NCI-H2171 treated with DMSO at 0.1 percent for 48 hours (cell line): ENCODE measurements around the gene AMOTL1.
"Not testable (repeated sequence)": the region's sequence is repeated elsewhere in the genome, so short reads cannot be mapped to it uniquely, and the experiment has no call there.

Experiments used
- DNase-seq: peaks from one replicate; lab custom pipeline; 2025; lab: John Stamatoyannopoulos, UW

The AMOTL1 gene

DNA sequence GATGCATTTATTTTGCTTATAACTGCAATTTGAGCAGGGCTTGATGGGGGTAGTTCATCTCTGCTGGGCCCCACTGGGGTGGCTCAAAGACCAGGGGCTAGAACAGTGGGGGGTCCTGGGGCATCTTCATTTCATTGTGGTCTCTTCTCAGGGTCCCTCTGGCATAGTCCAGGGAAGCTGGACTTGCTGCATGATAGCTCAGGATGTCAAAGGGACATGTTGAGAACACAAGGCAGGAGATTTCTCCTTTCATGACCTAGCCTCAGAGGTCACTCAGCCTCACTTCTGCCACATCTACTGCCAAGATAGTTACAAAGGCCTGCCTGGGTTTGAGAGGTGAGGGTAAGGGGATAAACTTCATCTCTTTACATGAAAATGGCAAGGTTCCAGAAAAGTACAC is 115.7 kb downstream of the AMOTL1 start:
- no peak for DNase-seq

DNA sequence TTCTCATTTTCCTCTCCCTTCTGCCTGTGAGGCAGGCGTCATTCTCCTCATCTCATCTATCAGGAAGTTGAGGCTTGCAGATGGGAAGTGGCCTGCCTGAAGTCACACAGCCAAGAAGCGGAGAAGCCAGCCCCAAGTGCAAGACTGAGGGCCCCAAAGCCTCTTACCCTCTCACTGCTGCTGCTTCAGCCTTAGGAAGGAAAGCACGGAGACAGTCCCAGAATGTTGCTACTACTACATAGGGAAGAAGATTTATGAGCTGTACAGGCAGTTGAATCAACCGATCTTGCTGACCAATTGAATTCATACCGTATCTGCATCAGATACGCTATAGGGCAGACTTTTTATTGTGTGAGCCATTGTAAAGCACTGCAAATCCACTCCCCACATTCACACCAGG is 116.2 kb downstream of the AMOTL1 start:
- peak; percentile 16 for DNase-seq

DNA sequence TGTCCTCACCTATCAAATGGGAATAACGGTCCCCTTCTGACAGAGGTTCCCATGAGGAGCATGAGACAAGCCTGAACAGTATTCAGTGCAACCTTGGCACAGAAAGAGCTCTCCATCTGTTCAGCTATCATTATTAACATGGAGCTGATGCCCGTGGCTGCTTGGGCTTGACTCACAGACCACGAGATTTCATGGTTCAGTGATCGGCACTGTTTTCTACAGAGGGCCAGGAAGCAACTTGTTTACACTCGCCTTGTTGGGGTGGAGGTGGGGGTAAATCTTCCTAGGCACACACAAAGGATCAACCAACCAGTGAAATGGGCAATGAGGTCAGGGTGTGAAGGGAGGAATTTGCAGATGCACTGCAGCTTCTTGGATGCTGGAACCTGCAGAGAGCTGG is 117.0 kb downstream of the AMOTL1 start:
- DNase-seq, result peak; percentile 94

DNA sequence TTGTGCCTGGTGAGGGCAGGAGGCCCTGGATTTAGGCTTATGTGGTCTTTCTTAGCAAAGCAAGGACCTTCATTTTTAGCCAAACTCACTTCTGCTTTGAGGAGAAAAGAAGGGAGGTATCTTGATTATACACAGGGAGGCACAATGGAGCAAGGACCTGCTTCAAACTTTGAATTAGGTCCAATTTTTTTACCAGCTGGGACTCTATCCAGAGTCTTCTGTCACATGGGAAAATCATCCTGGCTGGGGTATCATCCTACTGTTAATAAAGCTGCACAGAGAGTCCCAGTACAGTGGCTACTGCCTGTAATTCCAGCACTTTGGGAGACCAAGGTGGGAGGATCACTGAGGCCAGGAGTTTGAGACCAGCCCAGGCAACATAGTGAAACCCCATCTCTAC is 117.4 kb downstream of the AMOTL1 start:
- peak; percentile 64 for DNase-seq

DNA sequence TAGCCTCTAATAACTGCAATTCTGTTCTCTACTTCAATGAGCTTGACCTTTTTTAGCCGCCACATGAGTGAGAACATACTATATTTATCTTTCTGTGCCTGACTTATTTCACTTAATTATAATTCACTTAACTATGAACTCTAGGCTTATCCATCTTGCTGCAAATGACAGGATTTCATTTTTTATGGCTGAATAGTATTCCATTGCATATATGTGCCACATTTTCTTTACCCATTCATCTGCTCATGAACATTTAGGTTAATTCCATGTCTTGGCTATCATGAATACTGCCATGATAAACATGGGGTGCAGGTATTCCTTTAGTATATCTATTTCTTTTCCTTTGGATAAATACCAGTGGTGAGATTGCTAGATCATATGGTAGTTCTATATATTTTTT is 120.0 kb downstream of the AMOTL1 start:
- DNase-seq, result no peak

DNA sequence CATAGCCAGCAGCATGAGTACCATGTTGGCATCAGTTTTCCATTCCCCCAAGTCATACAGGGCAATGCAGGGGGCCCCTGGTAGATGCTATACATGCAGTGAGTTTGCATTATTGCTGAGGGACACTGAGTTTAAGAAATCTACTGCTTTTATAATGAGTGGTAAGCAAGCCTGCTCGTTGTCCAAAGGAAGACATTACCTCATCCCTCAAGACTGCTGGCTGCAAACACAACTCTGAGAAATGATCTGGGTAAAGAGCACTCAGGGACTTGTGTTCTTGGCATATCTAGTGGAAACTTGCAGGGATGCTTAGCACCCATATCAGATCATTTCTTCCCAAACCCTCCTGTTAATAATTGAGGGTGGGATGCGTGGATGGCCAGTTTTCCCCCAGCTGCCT is 127.3 kb downstream of the AMOTL1 start:
- DNase-seq, result no peak

DNA sequence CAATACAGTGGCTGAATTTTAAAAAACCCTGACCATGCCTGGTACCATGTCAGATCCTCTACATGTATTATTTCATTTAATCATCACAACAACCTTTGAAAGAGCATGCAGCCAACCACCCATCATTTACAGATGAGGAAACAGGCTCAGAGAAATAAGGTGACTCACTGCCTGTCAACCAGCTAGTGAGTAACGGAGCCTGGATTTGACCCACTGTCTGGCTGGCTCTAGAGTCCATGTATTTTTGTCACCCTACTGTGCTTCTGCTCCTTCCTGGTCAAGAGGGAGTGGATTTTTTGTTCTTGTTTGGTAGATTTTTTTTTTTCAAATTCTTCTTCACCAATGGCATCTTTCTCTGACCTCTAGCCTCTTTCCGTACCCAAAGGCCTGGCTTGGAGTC is 127.8 kb downstream of the AMOTL1 start:
- no peak for DNase-seq

DNA sequence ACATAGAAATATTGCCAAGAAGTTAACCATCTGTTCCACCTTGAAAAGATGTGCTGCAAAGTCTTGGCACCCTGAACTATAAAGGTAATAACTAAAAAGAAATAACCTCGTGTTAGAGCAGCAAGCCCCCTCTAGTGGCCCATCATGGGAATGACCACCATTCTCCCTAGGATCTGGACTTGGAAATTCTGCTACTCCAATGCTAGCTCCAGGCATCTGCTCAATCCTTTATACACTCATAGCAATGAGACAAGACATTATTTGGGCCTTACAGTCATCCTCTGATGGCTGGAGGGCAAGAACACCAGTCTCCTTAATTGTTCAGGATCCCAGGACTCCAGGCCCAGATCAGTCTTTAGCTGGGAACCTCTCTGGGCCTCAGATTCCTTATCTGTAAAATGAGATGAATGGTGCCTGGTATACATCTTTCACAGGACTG is 129.2 kb downstream of the AMOTL1 start:
- peak; percentile 76 for DNase-seq

DNA sequence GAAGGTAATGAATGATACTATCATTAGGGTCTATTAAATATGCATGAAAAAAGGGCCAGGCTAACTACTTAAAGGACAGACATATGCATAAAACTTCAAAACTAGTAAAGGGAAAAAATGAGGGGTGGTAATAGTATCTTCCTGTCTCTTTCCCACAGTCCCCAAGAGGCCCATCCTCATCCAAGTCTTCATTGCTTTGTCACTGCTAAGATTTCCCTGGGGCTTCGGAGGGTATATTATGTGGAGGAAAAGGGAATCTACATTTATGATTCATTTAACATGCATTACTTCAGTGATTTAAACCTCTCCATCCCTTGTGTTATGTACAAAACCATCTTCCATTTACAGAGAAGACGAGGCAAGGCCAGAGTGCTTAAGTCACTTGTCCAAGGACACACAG is 139.1 kb downstream of the AMOTL1 start:
- no peak for DNase-seq

DNA sequence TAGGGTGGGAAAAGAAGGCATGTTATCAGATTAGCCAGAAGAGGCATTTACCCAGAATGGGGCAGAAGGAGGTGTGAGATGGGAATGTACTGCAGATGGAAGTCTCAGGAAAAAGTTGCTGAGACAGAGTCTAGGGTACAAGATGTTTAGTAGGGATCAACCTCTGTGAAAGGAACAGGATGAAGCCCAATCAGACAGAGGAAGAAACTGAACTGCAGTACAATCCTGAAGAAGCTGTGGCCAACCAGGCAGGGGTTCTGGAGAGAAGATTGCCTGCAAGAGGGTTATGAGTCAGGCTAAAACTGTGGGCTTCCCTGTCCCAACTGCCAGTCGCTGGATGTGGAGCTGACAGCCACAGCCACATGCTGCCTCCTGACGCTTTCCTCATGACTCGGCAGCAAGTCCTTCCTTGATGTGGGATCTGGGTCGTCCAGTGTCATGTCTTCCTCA is 141.2 kb downstream of the AMOTL1 start:
- DNase-seq, result no peak

DNA sequence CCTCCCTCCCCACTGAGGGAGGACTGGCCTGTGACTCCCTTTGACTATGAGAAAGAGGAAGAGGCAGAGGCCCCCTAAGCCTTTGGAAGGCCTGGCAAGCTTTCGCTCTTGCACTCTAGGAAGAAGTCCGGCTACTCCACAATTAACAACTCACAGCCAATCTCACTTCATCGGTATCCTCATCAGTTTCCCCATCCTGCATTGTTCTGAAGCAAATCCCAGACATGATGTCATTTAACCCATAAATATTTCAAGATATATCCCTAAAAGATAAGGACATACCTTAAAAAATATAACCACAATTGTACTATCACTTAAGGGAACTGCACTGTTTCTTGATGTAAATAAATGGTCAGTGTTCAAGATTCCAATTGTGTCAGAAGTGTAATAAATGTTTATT is 142.1 kb downstream of the AMOTL1 start:
- DNase-seq, result no peak

DNA sequence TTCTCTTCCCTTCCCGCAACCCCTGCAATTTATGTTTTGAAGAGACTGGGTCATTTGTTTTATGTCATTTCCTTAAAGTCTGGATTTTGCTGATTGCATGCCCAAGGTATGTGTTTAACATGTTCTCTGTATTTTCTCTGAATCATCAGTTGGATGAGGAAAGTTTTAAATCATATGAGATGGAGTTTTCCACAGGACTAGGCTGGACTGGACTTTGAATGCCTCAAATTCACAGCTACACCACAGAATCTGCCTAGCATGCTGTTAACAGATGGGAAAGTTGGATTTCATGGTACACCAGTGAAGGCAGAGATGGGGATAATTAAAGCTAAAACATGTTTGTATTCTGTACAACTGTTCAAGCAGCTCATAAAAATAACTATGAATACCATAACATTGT is 142.6 kb downstream of the AMOTL1 start:
- DNase-seq, result no peak

DNA sequence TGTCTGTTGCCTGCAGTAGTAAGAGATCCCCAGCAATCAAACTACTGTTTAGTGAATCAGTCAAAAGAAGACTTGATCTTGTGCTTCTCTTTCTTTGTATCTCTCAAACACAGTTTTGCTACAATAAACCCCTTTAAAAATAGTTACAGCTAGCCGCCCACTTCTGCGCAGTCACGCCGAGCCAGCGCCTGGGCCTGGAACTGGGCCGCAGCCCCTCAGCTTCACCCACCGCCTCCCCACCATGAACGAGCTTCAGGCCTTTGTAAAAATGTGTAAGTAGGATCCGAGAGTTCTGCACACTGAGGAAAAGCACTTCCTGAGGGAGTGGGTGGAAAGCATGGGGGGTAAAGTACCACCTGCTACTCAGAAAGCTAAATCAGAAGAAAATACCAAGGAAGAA is 144.7 kb downstream of the AMOTL1 start:
- no peak for DNase-seq

DNA sequence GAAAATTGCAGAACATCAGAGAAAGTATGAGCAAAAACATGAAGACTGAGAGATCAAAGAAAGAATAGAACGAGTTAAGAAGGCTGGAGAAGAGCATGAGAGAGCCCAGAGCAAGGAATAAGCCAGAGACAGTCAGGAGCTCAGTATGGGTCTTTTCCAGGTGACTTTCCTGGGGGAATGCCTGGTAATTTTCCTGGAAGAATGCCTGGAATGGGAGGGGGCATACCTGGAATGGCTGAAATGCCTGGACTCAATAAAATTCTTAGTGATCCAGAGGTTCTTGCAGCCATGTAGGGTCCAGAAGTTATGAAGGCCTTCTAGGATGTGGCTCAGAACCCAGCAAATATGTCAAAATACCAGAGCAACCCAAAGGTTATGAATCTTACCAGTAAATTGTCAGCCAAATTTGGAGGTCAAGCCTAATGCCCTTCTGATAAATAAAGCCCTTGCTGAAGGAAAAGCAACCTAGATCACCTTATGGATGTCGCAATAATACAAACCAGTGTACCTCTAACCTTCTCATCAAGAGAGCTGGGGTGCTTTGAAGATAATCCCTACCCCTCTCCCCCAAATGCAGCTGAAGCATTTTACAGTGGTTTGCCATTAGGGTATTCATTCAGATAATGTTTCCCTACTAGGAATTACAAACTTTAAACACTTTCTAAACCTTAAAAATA is 145.7 kb downstream of the AMOTL1 start:
- DNase-seq, result not testable (repeated sequence)

DNA sequence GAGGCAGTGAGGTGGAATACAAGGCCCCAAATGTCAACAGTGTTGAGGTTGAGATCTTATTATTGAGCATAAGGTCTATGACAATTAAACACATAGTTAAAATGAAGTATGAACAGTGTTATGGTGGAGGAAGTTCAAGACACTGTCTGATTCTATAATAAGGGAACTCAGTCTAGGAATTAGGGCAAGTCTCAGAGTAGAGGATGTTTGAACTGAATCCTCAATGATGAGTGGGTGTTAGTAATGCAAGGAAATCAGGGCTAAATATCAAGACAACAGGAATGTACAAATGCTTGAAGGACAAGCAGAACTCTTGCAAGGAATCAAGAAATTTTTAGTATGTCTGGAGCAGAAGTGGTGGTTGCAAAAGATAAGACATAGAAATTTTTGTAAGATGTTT is 152.2 kb downstream of the AMOTL1 start:
- no peak for DNase-seq

DNA sequence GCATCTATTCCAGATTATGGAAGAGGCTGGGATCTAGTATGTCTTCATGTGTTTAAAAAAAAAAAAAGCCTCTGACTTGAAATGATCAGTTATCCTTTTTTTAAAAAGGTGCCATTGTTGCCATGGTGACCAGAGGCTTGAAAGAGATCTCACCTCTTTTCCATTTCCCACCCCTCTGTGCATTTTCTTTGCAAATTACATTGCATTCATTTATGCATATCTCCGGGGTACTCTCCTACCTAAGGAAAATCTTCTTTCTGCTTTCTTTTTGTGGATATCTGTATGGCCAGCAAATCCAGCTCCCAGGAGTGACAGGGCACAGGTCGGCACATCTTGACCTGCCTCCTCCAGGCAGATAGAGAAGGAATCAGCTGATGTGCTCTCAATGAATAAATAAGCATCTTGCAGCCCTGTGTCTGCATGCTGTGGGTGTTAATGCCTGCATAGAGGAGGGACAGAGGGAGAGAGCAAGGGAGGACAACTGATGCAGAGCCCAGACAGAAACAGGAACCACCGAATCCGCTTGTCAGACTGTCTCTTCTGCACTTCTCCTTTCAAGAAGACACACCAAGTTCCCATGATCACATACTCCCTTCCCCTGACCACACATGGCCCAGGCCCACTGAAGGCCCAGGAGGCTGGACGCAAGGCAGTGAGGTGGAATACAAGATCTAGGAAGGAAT is 154.3 kb downstream of the AMOTL1 start:
- DNase-seq, result no peak

DNA sequence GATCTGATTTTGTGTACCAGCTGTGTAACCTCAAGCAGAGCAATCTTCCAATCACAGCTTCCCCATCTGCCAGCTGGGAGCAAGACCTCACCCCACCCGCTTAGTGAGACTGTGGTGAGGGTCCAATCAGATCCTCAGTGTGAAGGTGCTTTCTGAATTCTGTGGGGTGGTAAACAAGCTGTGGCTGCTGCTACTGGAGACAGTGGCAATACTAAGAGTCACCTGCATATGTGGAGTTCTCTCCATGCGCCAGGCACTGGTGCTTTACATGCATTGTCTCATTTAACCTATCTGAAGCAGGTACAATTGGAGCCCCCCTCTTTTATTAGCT is 154.8 kb downstream of the AMOTL1 start:
- DNase-seq, result no peak

DNA sequence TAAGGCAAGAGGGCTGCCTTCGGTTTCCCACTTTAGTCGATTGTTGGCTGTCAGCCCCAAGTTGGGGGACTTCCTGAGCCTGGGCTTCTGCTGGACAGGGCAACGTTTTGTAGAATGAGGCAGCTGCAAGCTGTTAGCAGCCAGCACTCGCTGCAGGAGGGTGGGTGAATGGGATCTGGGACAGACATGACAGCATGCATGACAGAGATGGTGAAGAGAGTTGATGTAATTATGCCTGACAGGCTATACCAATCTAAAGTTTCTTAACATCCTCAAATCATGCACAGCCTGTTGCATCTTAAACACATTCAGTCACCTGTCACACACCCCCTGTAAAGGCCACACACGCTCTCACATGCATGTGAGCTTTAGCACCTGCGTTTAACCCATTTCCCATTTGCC is 156.0 kb downstream of the AMOTL1 start:
- no peak for DNase-seq

DNA sequence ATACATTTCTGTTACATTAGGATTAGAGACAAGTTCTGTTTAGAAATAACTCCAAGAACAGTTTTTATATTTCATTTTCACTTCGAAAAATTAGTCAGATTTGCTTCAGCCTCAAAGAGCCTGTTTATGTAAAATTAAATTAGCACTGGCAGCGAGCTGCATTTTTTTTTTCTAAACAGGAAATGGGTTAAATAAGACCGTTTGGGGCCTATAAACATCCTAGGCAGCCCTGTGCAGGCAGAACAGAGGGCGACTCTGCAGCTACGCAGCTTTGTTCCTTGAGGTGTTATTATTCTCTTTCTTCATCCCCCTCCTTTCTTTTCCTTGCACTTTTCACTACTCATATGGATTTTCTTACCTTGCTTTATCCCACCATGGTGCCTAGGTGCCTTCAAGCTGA is 156.5 kb downstream of the AMOTL1 start:
- DNase-seq, result no peak

DNA sequence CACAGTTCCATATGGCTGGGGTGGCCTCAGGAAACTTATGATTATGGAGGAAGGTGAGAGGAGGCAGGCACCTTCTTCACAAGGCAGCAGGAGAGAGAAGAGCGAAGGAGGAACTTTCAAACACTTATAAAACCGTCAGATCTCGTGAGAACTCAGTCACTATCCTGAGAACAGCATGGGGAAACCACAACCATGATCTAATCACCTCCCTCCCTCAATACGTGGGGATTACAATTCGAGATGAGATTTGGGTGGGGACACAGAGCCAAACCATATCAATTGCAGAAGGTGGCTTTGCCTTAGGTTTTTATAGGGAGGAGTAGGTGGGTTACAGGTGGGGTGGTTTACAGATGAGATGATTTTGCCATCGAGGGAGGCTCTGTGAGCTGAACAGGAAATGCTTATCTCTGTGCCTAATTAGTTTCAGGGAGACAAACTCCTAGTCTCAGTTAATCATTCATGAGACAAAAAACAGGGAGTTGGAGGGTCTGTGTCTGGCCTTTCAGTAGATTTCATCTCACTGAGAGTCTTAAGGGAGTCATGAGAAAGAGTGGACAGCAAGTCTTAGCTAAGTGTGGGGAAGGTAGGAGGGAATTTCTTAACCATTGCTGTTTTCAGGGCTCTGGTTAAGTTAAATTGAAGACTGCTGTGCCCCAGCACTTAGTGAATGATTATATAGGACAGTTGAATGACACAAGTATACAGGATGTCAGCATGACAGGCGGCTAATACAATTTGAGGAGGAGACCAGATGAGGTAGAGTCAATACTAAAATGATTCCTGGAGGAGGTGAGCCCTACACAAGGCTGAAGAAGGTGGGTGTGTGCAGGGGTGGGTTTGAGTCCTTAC is 157.5 kb downstream of the AMOTL1 start:
- no peak for DNase-seq

DNA sequence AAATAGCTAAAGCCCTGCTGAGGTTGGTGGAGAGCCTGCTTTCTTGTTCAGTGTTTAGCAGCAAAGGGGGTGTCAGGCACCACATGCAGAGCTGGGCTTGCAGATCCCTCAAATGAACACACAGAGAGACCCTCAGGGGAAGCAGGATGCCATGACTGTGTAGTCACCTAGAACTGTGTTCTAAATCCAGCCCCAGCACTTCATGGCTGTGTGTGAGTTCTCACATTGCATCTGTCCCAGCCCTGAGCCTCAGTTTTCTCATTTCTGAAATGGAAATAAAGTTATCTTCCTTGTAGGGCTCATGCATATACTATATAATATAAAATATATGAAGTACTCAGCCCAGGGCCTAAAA is 158.1 kb downstream of the AMOTL1 start:
- DNase-seq, result no peak
